AML-193 (cell line): ENCODE measurements around the gene SYTL5.
A peak's percentile ranks its signal among the peaks of the same experiment; 100 is the strongest.

Experiments used
- DNase-seq, 2 experiments: peaks; one replicate each; lab custom pipeline; 2025; lab: John Stamatoyannopoulos, UW

Gene SYTL5

DNA sequence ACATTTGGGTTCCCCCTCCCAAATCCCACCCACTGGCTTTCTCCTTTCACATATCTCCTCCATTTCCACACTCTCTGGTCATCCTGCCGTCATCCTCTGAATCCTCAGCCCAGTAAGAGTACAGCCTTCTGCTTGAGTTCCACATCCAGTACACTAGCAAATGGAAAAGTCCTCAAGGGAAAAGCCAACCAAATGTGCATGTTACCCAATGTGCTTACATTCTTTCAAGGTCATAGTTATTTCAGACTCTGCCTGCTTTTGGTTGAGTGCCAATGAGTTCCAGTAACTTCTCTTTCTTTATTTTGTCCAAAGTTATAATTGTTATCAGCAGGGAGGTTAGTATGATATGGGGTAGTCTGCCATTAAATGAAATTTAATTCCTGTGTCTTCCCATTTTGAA is 136.3 kb downstream of the SYTL5 start:
- no peak for DNase-seq

- DNase-seq: no peak
These were observed 142.7 kb downstream of the SYTL5 start for GRCh38 chrX:38149016-38149415.

DNA sequence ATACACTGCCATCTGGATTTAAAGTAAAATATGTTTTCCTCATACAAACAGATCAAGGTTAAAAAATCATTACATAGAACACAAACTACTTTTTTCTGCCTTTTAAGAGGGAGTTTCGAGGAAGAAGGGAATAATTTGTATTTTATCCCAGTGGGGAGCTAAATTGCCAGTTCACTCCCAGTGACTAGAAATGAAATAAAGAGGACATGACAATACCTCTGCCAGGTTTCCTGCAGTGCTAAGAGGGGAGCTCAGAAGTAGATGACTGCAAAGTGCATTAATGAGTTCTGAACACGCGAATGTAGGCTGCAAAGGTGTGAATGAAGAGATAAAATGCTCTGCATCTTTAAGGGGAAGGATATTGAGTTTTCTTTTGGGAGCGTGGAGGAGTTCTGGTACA is 144.6 kb downstream of the SYTL5 start:
- no peak for DNase-seq

GRCh38 chrX:38151441-38151840 is 145.1 kb downstream of the SYTL5 start:
- no peak for DNase-seq

DNA sequence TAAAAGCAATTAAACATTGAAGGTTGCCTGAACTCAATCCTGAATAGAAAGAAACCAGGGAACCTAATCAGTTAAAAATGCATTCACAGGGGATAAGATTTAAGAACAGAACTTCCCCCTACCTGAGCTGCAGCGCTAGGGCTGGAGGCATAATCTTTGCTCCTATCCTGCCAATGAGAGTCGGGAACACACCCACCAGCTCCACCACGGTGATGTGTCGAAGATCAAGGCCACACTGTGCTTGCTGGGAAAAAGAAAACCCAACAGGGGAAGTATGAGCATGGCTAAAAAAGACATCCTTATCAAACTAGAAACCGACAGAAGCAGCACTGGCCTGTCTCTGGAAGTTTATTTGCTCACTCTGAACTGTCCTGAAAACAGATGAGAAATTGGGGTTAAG is 148.0 kb downstream of the SYTL5 start:
- DNase-seq: no peak

DNA sequence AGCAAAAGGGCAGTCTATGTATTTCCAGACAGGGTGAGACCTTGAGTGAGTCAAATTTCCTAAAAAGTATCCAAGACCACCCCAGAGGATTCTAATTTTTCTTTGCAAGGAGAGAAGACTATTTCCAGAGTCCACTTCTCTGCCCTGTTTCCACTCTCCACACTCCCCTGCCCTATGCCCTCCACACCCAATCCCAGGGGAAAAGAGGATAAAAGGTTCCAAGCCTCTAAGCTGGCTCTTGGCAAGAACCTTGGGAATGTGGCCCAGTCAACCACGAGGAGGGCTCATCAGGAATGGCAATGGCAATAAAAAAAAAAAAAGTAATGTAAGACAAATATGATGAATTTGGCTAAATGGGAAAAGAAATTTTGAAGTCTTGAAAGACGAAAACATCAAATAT is 148.5 kb downstream of the SYTL5 start:
- DNase-seq: no peak

DNA sequence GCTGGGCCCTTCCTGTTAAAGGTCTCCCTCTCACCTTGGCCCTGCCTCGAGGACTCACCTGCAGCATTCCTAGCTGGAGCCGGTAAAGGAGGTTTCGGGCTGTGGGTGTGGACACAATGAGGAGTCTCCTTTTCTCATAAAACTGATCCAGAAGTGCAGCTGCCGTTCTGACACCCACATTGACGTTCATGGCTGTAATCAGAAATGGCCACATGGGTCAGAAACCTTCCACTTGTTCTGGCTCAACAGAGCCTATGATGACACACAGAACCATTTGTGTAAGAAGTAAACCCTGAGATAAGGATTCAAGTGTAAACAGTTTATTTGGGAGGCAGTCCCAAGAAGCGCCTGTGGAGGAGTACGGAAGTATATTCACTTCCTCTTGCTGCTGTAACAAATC is 150.5 kb downstream of the SYTL5 start:
- no peak for DNase-seq

DNA sequence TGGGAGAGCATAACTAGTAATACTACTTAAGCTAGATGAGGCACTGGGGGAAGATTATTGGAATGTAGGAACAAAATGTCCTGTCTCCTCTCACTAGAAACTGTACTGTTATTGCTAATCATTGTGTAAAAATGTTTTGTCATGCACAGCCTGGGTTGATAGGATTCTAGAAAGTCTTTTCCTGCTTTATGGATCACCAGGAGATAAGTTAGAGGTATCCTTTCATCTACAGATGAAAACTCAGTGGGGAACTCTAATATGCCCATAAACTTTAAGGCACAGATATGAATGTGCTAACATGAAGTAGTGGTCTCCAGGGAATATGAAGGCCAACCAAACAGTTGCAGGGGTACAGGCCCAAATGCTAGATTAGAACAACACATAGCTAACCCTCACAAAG is 156.8 kb downstream of the SYTL5 start:
- DNase-seq: no peak

DNA sequence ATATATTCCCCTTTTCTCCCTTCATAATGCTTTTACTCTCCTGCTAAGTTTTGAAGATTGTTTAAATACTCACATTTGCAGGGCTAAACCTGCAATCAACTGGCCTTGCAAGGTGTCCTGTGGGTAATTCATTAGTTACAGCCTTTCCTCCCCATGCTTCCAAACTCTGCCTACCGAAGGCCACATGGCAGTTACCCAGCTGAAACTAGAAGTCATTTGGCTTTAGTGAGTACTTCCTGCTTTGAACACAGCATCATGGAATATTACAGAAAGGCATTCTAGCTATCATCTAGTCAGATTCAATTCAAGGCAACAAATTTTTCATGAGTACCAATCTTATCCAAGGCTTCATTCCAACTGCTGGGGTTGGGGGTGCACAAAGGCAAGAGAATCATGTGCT is 158.7 kb downstream of the SYTL5 start:
- no peak for DNase-seq

GRCh38 chrX:38166478-38167083 is 160.2 kb downstream of the SYTL5 start:
- DNase-seq: peak; percentile 12 to 25

- no peak for DNase-seq
These were observed 164.2 kb downstream of the SYTL5 start for GRCh38 chrX:38170556-38170955.

GRCh38 chrX:38172596-38172995 is 166.2 kb downstream of the SYTL5 start:
- no peak for DNase-seq

GRCh38 chrX:38175139-38175538 is 168.8 kb downstream of the SYTL5 start:
- DNase-seq: peak in 1 of 2 experiments; percentile 14

GRCh38 chrX:38178396-38178795 is 172.0 kb downstream of the SYTL5 start:
- DNase-seq: no peak
